Thyroid gland (tissue), 4 donors: ENCODE measurements around the gene SMG6.

Experiments
- POLR2A ChIP-seq, 2 donors: fragments of 450-650 bp; IDR thresholded peaks; one replicate each; pipeline ENCODE4 v1.6.1; 2017; ENCODE audit warnings: antibody characterized with exemption in 2 of 2, mild to moderate bottlenecking in 2 of 2, moderate library complexity in 1 of 2
- TF ChIP-seq, protein P1 (sequence below), 6 experiments: fragments of 200-600 bp in 3 of 6; fragments of 450-650 bp in 3 of 6; sonication (generic) in 3 of 6; IDR thresholded peaks; one replicate each; pipeline ENCODE4 v1.5.1; 2016 to 2019; ENCODE audit warnings: antibody characterized with exemption in 6 of 6, mild to moderate bottlenecking in 2 of 6, inconsistent platforms in 1 of 6, moderate library complexity in 1 of 6

DNA sequence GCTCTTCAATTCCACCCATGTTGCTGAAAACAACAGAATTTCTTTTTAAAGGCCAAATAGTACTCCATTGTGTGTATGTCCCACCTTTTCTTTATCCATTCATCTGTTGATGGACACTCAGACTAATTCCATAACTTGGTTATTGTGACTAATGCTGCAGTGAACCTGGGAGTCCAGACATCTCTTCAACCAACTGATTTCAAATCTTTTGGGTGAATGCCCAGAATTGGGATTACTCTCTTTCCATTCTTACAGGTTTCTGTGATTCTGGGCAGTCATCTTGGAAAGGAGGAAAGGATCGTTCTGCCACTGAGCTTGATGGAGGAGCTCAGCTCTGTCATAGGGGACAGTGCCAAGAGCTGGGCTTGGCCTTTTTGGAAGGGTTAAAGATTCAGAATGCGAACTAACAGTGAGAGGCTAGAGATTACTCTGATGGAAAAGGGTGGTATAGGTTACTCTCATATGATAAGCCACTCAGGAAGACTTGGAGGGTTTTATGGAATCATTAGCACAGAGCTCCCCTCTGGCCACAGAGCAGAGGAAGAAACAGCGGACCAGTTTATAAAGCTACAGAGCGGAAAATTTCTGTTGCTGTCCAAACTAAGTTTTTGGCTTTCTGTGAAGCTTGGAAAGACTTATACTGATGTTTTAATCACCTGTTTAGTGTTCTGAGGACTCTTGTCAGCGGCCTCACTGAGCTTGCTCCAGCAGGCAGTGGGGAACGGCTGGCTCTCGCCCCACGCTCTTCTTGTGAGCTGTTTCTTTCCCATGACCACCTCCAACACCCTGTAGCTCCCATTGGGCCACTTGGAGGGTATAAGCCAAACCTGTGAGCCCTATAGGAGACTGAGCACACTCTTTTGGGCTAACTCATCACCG lies 200.4 kb downstream of the SMG6 start:
- TF ChIP-seq POLR2A (IDR thresholded peaks at IDR 0.05), result peak in 1 of 2 donors; percentile 13
- TF ChIP-seq, protein P1, sequence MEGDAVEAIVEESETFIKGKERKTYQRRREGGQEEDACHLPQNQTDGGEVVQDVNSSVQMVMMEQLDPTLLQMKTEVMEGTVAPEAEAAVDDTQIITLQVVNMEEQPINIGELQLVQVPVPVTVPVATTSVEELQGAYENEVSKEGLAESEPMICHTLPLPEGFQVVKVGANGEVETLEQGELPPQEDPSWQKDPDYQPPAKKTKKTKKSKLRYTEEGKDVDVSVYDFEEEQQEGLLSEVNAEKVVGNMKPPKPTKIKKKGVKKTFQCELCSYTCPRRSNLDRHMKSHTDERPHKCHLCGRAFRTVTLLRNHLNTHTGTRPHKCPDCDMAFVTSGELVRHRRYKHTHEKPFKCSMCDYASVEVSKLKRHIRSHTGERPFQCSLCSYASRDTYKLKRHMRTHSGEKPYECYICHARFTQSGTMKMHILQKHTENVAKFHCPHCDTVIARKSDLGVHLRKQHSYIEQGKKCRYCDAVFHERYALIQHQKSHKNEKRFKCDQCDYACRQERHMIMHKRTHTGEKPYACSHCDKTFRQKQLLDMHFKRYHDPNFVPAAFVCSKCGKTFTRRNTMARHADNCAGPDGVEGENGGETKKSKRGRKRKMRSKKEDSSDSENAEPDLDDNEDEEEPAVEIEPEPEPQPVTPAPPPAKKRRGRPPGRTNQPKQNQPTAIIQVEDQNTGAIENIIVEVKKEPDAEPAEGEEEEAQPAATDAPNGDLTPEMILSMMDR (IDR thresholded peaks at IDR 0.05), result no peak
